ENCODE results near the gene STK25.

STK25 gene

GRCh38 chr2:241481687-241482086, 26.7 kb downstream of the STK25 start:
- H3K27me3 ChIP-seq (ENCODE audit: control insufficient read depth in 1 of 2, insufficient read depth in 2 of 2, low read length in 2 of 2), result no peaks in the 10 kb centered on the region
- H3K36me3 ChIP-seq (ENCODE audit: control insufficient read depth in 1 of 2, insufficient read depth in 2 of 2, low read length in 2 of 2), result peaks cover 17 to 66% of the 10 kb centered on the region in 2 donors
- no peak overlapping the region for H3K9ac ChIP-seq (ENCODE audit: low read depth in 1 of 2, low read length in 2 of 2)
- H3K4me1 ChIP-seq (ENCODE audit: control insufficient read depth in 1 of 2, insufficient read depth in 2 of 2, low read length in 2 of 2), result no peaks in the 10 kb centered on the region
- no peak overlapping the region for H3K27ac ChIP-seq (ENCODE audit: low read depth, low read length)
- H3K4me3 ChIP-seq (ENCODE audit: low read depth in 1 of 2, low read length in 2 of 2), result no peak overlapping the region
- no peaks in the 10 kb centered on the region for H3K9me3 ChIP-seq (ENCODE audit: control insufficient read depth in 1 of 2, low read length in 2 of 2)

GRCh38 chr2:241479026-241479898, 29.1 kb downstream of the STK25 start:
- Histone ChIP-seq H3K4me1 (ENCODE audit: control insufficient read depth in 1 of 2, insufficient read depth in 2 of 2, low read length in 2 of 2) (no peaks in the 10 kb centered on the region), H3K27ac (ENCODE audit: low read depth, low read length) (no peak overlapping the region), H3K9ac (ENCODE audit: low read depth in 1 of 2, low read length in 2 of 2) (no peak overlapping the region), H3K27me3 (ENCODE audit: control insufficient read depth in 1 of 2, insufficient read depth in 2 of 2, low read length in 2 of 2) (no peaks in the 10 kb centered on the region), H3K9me3 (ENCODE audit: control insufficient read depth in 1 of 2, low read length in 2 of 2) (no peaks in the 10 kb centered on the region), H3K36me3 (ENCODE audit: control insufficient read depth in 1 of 2, insufficient read depth in 2 of 2, low read length in 2 of 2) (peaks cover 14 to 58% of the 10 kb centered on the region in 2 donors), H3K4me3 (ENCODE audit: low read depth in 1 of 2, low read length in 2 of 2) (no peak overlapping the region)

GRCh38 chr2:241478166-241478565, 30.2 kb downstream of the STK25 start:
- Histone ChIP-seq H3K36me3 (ENCODE audit: control insufficient read depth in 1 of 2, insufficient read depth in 2 of 2, low read length in 2 of 2) (peaks cover 6 to 47% of the 10 kb centered on the region in 2 donors), H3K9ac (ENCODE audit: low read depth in 1 of 2, low read length in 2 of 2) (no peak overlapping the region), H3K27ac (ENCODE audit: low read depth, low read length) (no peak overlapping the region), H3K4me3 (ENCODE audit: low read depth in 1 of 2, low read length in 2 of 2) (no peak overlapping the region), H3K4me1 (ENCODE audit: control insufficient read depth in 1 of 2, insufficient read depth in 2 of 2, low read length in 2 of 2) (no peaks in the 10 kb centered on the region), H3K27me3 (ENCODE audit: control insufficient read depth in 1 of 2, insufficient read depth in 2 of 2, low read length in 2 of 2) (no peaks in the 10 kb centered on the region), H3K9me3 (ENCODE audit: control insufficient read depth in 1 of 2, low read length in 2 of 2) (no peaks in the 10 kb centered on the region)

- Histone ChIP-seq H3K36me3 (ENCODE audit: control insufficient read depth in 1 of 2, insufficient read depth in 2 of 2, low read length in 2 of 2) (peaks cover 6 to 49% of the 10 kb centered on the region in 2 donors), H3K9me3 (ENCODE audit: control insufficient read depth in 1 of 2, low read length in 2 of 2) (no peaks in the 10 kb centered on the region), H3K27me3 (ENCODE audit: control insufficient read depth in 1 of 2, insufficient read depth in 2 of 2, low read length in 2 of 2) (no peaks in the 10 kb centered on the region)
These were observed 33.1 kb downstream of the STK25 start for GRCh38 chr2:241475267-241475666.

GRCh38 chr2:241473399-241473798, 35.0 kb downstream of the STK25 start:
- Histone ChIP-seq H3K27me3 (ENCODE audit: control insufficient read depth in 1 of 2, insufficient read depth in 2 of 2, low read length in 2 of 2) (no peaks in the 10 kb centered on the region), H3K4me3 (ENCODE audit: low read depth in 1 of 2, low read length in 2 of 2) (no peak overlapping the region), H3K9me3 (ENCODE audit: control insufficient read depth in 1 of 2, low read length in 2 of 2) (no peaks in the 10 kb centered on the region), H3K36me3 (ENCODE audit: control insufficient read depth in 1 of 2, insufficient read depth in 2 of 2, low read length in 2 of 2) (peaks cover 0 to 39% of the 10 kb centered on the region in 2 donors), H3K27ac (ENCODE audit: low read depth, low read length) (no peak overlapping the region), H3K4me1 (ENCODE audit: control insufficient read depth in 1 of 2, insufficient read depth in 2 of 2, low read length in 2 of 2) (no peaks in the 10 kb centered on the region), H3K9ac (ENCODE audit: low read depth in 1 of 2, low read length in 2 of 2) (no peak overlapping the region)

More at GRCh38 chr2:241475267-241475666, 33.1 kb downstream of the STK25 start:
- no peak overlapping the region for H3K27ac ChIP-seq (ENCODE audit: low read depth, low read length)
- no peaks in the 10 kb centered on the region for H3K4me1 ChIP-seq (ENCODE audit: control insufficient read depth in 1 of 2, insufficient read depth in 2 of 2, low read length in 2 of 2)
- H3K9ac ChIP-seq (ENCODE audit: low read depth in 1 of 2, low read length in 2 of 2), result no peak overlapping the region
- H3K4me3 ChIP-seq (ENCODE audit: low read depth in 1 of 2, low read length in 2 of 2), result no peak overlapping the region

- Histone ChIP-seq H3K27me3 (ENCODE audit: control insufficient read depth in 1 of 2, insufficient read depth in 2 of 2, low read length in 2 of 2) (no peaks in the 10 kb centered on the region), H3K4me1 (ENCODE audit: control insufficient read depth in 1 of 2, insufficient read depth in 2 of 2, low read length in 2 of 2) (no peaks in the 10 kb centered on the region), H3K27ac (ENCODE audit: low read depth, low read length) (no peak overlapping the region), H3K36me3 (ENCODE audit: control insufficient read depth in 1 of 2, insufficient read depth in 2 of 2, low read length in 2 of 2) (peaks cover 0 to 37% of the 10 kb centered on the region in 2 donors), H3K9me3 (ENCODE audit: control insufficient read depth in 1 of 2, low read length in 2 of 2) (no peaks in the 10 kb centered on the region), H3K4me3 (ENCODE audit: low read depth in 1 of 2, low read length in 2 of 2) (no peak overlapping the region), H3K9ac (ENCODE audit: low read depth in 1 of 2, low read length in 2 of 2) (no peak overlapping the region)
These were observed 38.6 kb downstream of the STK25 start for GRCh38 chr2:241469746-241470145.

GRCh38 chr2:241468476-241468781, 40.0 kb downstream of the STK25 start:
- H3K4me1 ChIP-seq (ENCODE audit: control insufficient read depth in 1 of 2, insufficient read depth in 2 of 2, low read length in 2 of 2), result no peaks in the 10 kb centered on the region
- H3K9me3 ChIP-seq (ENCODE audit: control insufficient read depth in 1 of 2, low read length in 2 of 2), result no peaks in the 10 kb centered on the region
- H3K9ac ChIP-seq (ENCODE audit: low read depth in 1 of 2, low read length in 2 of 2), result no peak overlapping the region
- no peak overlapping the region for H3K4me3 ChIP-seq (ENCODE audit: low read depth in 1 of 2, low read length in 2 of 2)
- no peak overlapping the region for H3K27ac ChIP-seq (ENCODE audit: low read depth, low read length)
- peaks cover 0 to 44% of the 10 kb centered on the region in 2 donors for H3K36me3 ChIP-seq (ENCODE audit: control insufficient read depth in 1 of 2, insufficient read depth in 2 of 2, low read length in 2 of 2)
- no peaks in the 10 kb centered on the region for H3K27me3 ChIP-seq (ENCODE audit: control insufficient read depth in 1 of 2, insufficient read depth in 2 of 2, low read length in 2 of 2)

GRCh38 chr2:241467777-241468475, 40.5 kb downstream of the STK25 start:
- Histone ChIP-seq H3K9ac (ENCODE audit: low read depth in 1 of 2, low read length in 2 of 2) (no peak overlapping the region), H3K27ac (ENCODE audit: low read depth, low read length) (no peak overlapping the region), H3K36me3 (ENCODE audit: control insufficient read depth in 1 of 2, insufficient read depth in 2 of 2, low read length in 2 of 2) (peaks cover 0 to 49% of the 10 kb centered on the region in 2 donors), H3K9me3 (ENCODE audit: control insufficient read depth in 1 of 2, low read length in 2 of 2) (no peaks in the 10 kb centered on the region), H3K4me1 (ENCODE audit: control insufficient read depth in 1 of 2, insufficient read depth in 2 of 2, low read length in 2 of 2) (no peaks in the 10 kb centered on the region), H3K27me3 (ENCODE audit: control insufficient read depth in 1 of 2, insufficient read depth in 2 of 2, low read length in 2 of 2) (no peaks in the 10 kb centered on the region), H3K4me3 (ENCODE audit: low read depth in 1 of 2, low read length in 2 of 2) (no peak overlapping the region)

- no peak overlapping the region for H3K27ac ChIP-seq (ENCODE audit: low read depth, low read length)
- peaks cover 0 to 46% of the 10 kb centered on the region in 2 donors for H3K36me3 ChIP-seq (ENCODE audit: control insufficient read depth in 1 of 2, insufficient read depth in 2 of 2, low read length in 2 of 2)
- no peak overlapping the region for H3K4me3 ChIP-seq (ENCODE audit: low read depth in 1 of 2, low read length in 2 of 2)
- peaks cover 0 to 5% of the 10 kb centered on the region in 2 donors for H3K4me1 ChIP-seq (ENCODE audit: control insufficient read depth in 1 of 2, insufficient read depth in 2 of 2, low read length in 2 of 2)
- H3K9ac ChIP-seq (ENCODE audit: low read depth in 1 of 2, low read length in 2 of 2), result no peak overlapping the region
- no peaks in the 10 kb centered on the region for H3K27me3 ChIP-seq (ENCODE audit: control insufficient read depth in 1 of 2, insufficient read depth in 2 of 2, low read length in 2 of 2)
- no peaks in the 10 kb centered on the region for H3K9me3 ChIP-seq (ENCODE audit: control insufficient read depth in 1 of 2, low read length in 2 of 2)
These were observed 42.2 kb downstream of the STK25 start for GRCh38 chr2:241466230-241466629.

GRCh38 chr2:241465543-241465942, 42.8 kb downstream of the STK25 start:
- Histone ChIP-seq H3K9me3 (ENCODE audit: control insufficient read depth in 1 of 2, low read length in 2 of 2) (no peaks in the 10 kb centered on the region), H3K4me1 (ENCODE audit: control insufficient read depth in 1 of 2, insufficient read depth in 2 of 2, low read length in 2 of 2) (peaks cover 0 to 5% of the 10 kb centered on the region in 2 donors), H3K9ac (ENCODE audit: low read depth in 1 of 2, low read length in 2 of 2) (no peak overlapping the region), H3K36me3 (ENCODE audit: control insufficient read depth in 1 of 2, insufficient read depth in 2 of 2, low read length in 2 of 2) (peaks cover 0 to 40% of the 10 kb centered on the region in 2 donors), H3K27me3 (ENCODE audit: control insufficient read depth in 1 of 2, insufficient read depth in 2 of 2, low read length in 2 of 2) (no peaks in the 10 kb centered on the region), H3K4me3 (ENCODE audit: low read depth in 1 of 2, low read length in 2 of 2) (no peak overlapping the region), H3K27ac (ENCODE audit: low read depth, low read length) (no peak overlapping the region)

All from duodenal mucosa (tissue), 2 donors.